Glutamatergic neuron (in vitro differentiated cells): Measurements from ENCODE around the gene APOOL. TPM values are rescaled to one million over a fixed set of nuclear protein-coding genes. Genes with fewer than 3 reads are reported as not detected.
"Not testable (repeated sequence)": the region's sequence is repeated elsewhere in the genome, so short reads cannot be mapped to it uniquely, and the experiment has no call there.

Experiments used
- DNase-seq: peaks from one replicate; pipeline ENCODE4 v3.0.0; 2022
- H3K27ac Mint-ChIP-seq: one replicate; pipeline ENCODE4 v1.8.0; 2020; ENCODE audit warnings: mild to moderate bottlenecking, mixed read lengths, inconsistent platforms; ENCODE audit not compliant: unreplicated experiment
- H3K27me3 Mint-ChIP-seq: one replicate; pipeline ENCODE4 v1.8.0; 2020; ENCODE audit warnings: mild to moderate bottlenecking, moderate library complexity, mixed read lengths, inconsistent platforms; ENCODE audit not compliant: unreplicated experiment
- H3K36me3 Mint-ChIP-seq: one replicate; pipeline ENCODE4 v1.8.0; 2020; ENCODE audit warnings: mild to moderate bottlenecking, mixed read lengths, inconsistent platforms; ENCODE audit not compliant: unreplicated experiment
- H3K4me1 Mint-ChIP-seq: one replicate; pipeline ENCODE4 v1.8.0; 2020; ENCODE audit warnings: mild to moderate bottlenecking, low read depth, mixed read lengths, inconsistent platforms; ENCODE audit not compliant: unreplicated experiment
- H3K4me3 Mint-ChIP-seq: one replicate; pipeline ENCODE4 v1.8.0; 2020; ENCODE audit warnings: mild to moderate bottlenecking, mixed read lengths, inconsistent platforms; ENCODE audit not compliant: unreplicated experiment
- H3K9me3 Mint-ChIP-seq: one replicate; pipeline ENCODE4 v1.8.0; 2020; ENCODE audit warnings: mild to moderate bottlenecking, moderate library complexity, mixed read lengths, inconsistent platforms; ENCODE audit not compliant: unreplicated experiment
- long read RNA-seq: library from polyadenylated mRNA; unstranded; transcript quantifications from one replicate; pipeline ENCODE4 v2.0.0, GENCODE V29; 2020; ENCODE audit not compliant: unreplicated experiment
- total RNA-seq: library from RNA; stranded (reverse); fragmentation: NEBNext Ultra II Directional; extraction: Animal tissue kit (Norgen Biotek cat#: 25700); gene quantifications from one replicate; pipeline ENCODE4 v1.2.1, GENCODE V29; 2021; ENCODE audit not compliant: unreplicated experiment
- TF ChIP-seq, protein P1 (sequence below): fragments of 200-600 bp; sonication (generic); IDR thresholded peaks from one replicate; pipeline ENCODE4 v1.5.0; 2021; ENCODE audit not compliant: partially characterized antibody, unreplicated experiment

Gene APOOL, protein sequence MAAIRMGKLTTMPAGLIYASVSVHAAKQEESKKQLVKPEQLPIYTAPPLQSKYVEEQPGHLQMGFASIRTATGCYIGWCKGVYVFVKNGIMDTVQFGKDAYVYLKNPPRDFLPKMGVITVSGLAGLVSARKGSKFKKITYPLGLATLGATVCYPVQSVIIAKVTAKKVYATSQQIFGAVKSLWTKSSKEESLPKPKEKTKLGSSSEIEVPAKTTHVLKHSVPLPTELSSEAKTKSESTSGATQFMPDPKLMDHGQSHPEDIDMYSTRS
- 21.6 TPM for total RNA-seq
- long read RNA-seq, partial matches to known transcripts: 0 of 2 reads
- long read RNA-seq, other reads (novel, unspliced or antisense): 1 of 2 reads

DNA sequence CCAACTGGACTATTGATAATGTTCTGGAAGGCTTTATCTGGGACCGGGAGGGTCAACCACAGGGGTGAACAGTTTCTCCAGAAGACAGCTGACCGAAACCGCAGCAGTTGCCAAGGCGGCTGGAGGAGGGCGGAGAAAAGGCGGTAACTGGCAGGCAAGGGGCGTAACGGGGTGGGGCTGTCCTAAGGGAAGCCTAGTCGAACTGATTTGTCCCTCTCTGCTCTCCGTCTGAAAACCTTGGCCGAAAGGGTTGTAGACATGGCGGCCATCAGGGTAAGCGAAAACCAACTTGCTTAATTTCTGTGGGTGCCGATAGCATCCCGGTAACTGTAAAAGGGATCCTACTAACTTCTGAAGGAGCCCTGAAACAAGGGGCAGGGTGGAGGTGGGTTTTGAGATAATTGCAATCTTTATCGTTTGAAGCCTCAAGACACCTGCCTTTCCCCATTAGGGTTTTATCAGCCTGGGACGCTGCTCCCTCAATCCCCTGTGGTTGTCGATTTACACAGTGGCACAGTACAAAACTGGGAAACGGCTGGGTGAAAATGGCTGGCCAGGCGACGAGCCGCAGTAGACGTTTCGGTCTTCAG is at the start of gene APOOL:
Gene APOOL, plus strand, starts transcription at position 223 of the 590 bp plus-strand sequence. Its CDS starts 36 bp downstream, at position 259.
- TF ChIP-seq, protein P1, sequence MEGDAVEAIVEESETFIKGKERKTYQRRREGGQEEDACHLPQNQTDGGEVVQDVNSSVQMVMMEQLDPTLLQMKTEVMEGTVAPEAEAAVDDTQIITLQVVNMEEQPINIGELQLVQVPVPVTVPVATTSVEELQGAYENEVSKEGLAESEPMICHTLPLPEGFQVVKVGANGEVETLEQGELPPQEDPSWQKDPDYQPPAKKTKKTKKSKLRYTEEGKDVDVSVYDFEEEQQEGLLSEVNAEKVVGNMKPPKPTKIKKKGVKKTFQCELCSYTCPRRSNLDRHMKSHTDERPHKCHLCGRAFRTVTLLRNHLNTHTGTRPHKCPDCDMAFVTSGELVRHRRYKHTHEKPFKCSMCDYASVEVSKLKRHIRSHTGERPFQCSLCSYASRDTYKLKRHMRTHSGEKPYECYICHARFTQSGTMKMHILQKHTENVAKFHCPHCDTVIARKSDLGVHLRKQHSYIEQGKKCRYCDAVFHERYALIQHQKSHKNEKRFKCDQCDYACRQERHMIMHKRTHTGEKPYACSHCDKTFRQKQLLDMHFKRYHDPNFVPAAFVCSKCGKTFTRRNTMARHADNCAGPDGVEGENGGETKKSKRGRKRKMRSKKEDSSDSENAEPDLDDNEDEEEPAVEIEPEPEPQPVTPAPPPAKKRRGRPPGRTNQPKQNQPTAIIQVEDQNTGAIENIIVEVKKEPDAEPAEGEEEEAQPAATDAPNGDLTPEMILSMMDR: no peak
- Mint-ChIP-seq H3K4me1 (peaks cover 4% of the 10 kb centered on the region), H3K36me3 (no peaks in the 10 kb centered on the region), H3K27ac (peak within 1 kb of the TSS; percentile 89), H3K9me3 (peaks cover 2% of the 10 kb centered on the region), H3K4me3 (peak within 1 kb of the TSS; percentile 89), H3K27me3 (no peaks in the 10 kb centered on the region)
- DNase-seq: peak; percentile 84

DNA sequence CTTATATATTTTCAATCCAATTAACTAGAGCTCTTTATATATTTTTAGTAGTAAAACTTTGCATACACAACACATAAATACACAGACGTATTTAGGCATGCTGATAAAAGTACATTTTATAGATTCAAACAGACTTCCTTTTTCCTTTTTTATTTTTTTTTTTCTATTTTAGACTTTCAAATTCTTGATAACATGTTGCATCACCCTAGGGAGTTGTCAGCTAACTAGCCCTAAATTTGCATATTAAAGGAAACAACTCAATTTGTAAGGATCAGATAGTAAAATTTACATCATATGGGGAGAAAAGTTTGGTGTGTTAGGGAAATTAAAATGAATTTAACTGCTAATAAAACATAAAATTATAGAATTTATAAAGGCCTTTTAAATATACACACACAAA is 47.4 kb upstream of the APOOL start:
- Mint-ChIP-seq H3K9me3 (no peaks in the 10 kb centered on the region), H3K4me3 (no peak overlapping the region), H3K27ac (no peak overlapping the region), H3K27me3 (no peaks in the 10 kb centered on the region), H3K36me3 (no peaks in the 10 kb centered on the region), H3K4me1 (no peaks in the 10 kb centered on the region)
- TF ChIP-seq, protein P1: no peak
- DNase-seq: no peak

DNA sequence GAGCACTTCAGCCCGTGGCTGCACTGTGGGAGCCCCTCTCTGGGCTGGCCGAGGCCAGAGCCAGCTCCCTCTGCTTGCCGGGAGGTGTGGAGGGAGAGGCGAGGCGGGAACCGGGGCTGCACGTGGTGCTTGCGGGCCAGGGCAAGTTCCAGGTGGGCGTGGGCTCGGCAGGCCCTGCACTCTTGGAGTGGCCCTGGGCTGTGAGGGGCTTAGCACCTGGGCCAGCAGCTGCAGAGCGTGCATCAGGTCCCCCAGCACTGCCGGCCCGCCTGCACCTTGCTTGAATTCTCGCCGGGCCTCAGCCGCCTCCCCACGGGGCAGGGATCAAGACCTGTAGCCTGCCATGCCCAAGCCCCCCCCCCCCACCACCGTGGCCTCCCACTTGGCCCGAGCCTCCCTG is 28.9 kb upstream of the APOOL start:
- TF ChIP-seq, protein P1: no peak
- H3K36me3 Mint-ChIP-seq: no peaks in the 10 kb centered on the region

DNA sequence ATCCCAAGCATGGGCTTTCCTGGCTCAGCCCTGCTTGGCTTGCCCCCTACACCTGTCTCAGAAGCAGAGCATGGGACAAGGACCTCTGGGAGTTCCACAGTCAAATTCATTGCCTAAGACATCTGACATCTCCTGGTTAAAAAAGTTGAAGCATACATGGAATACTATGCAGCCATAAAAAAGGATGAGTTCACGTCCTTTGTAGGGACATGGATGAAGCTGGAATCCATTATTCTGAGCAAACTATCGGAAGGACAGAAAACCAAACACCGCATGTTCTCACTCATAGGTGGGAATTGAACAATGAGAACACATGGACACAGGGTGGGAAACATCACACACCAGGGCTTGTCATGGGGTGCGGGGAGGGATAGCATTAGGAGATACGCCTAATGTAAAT is 11.9 kb upstream of the APOOL start:
- DNase-seq, H3K9me3 Mint-ChIP-seq, H3K4me1 Mint-ChIP-seq, H3K27ac Mint-ChIP-seq, H3K36me3 Mint-ChIP-seq, H3K27me3 Mint-ChIP-seq, H3K4me3 Mint-ChIP-seq: not testable (repeated sequence)

More for the DNA sequence above, 28.9 kb upstream of the APOOL start:
- Mint-ChIP-seq H3K4me1 (no peaks in the 10 kb centered on the region), H3K4me3 (no peak overlapping the region), H3K27ac (no peak overlapping the region), H3K9me3 (peaks cover 2% of the 10 kb centered on the region), H3K27me3 (no peaks in the 10 kb centered on the region)
- DNase-seq: no peak

DNA sequence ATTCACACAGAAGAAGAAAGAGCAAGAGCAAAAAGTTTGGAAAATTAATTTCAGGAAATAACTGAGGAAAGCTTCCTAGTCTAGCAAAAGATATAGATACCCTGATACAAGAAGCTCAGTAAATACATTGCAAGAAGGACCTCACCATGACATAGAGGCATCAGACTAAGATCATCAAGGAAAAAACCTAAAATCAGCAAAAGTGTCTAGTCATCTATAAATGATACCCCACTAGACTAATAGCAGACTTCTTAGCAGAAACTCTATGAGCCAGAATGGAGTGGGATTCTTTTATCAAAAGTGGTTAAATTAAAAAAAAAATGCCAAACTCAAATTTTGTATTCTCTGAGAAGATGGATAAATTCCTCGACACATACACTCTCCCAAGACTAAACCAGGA is 10.5 kb upstream of the APOOL start:
- H3K36me3 Mint-ChIP-seq: no peaks in the 10 kb centered on the region
- H3K4me3 Mint-ChIP-seq: no peak overlapping the region
- no peak for DNase-seq
- no peaks in the 10 kb centered on the region for H3K27me3 Mint-ChIP-seq
- TF ChIP-seq, protein P1: no peak
- no peaks in the 10 kb centered on the region for H3K4me1 Mint-ChIP-seq
- no peaks in the 10 kb centered on the region for H3K9me3 Mint-ChIP-seq
- H3K27ac Mint-ChIP-seq: no peak overlapping the region
